RWPE1 (cell line): ENCODE results near the gene ABCA6.
"Not testable (repeated sequence)": the region's sequence is repeated elsewhere in the genome, so short reads cannot be mapped to it uniquely, and the experiment has no call there.

ENCODE experiments used
- CTCF ChIA-PET: fragments of 350-600 bp; sonication (Branson Sonifier 250); formaldehyde crosslinking; extraction: SDS; loops from one replicate; lab custom pipeline; 2021; lab: Yijun Ruan, JAX
- POLR2A ChIA-PET: fragments of 400-600 bp; formaldehyde crosslinking; extraction: SDS; loops from one replicate; lab custom pipeline; 2020; ENCODE audit warnings: antibody characterized with exemption; ENCODE audit not compliant: low non-redundant PET; lab: Yijun Ruan, JAX
- DNase-seq: peaks from one replicate; pipeline ENCODE4 v3.0.0; 2012; ENCODE audit warnings: low spot score
- H3K27ac ChIP-seq: fragments of 450-650 bp; 2 replicates; pipeline ENCODE4 v1.5.1; 2017
- TF ChIP-seq, protein P1 (sequence below): fragments of 450-650 bp; conservative IDR thresholded peaks from 2 replicates; pipeline ENCODE4 v1.5.1; 2017; ENCODE audit warnings: low read depth, mild to moderate bottlenecking

ABCA6 gene

DNA sequence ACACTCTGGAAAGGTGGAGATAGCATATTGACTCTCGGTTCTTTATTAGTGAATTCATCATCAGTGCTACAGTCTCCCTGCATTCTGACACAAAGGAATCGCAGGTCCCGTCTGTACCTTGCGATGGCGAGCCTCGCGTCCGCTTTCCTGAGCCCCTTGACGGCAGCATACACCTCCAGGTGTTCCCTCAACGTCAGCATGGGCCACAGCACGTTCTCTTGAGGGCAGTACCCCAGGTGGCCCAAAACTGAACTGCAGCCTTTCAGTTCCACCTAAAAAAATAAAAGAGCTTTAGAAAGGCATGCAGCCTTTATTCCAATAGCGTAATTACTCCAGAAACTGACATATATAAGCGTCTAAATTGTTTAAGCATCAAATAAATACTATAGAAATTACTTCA is 56.8 kb downstream of the ABCA6 start:
- DNase-seq, result peak; percentile 17
- TF ChIP-seq, protein P1, sequence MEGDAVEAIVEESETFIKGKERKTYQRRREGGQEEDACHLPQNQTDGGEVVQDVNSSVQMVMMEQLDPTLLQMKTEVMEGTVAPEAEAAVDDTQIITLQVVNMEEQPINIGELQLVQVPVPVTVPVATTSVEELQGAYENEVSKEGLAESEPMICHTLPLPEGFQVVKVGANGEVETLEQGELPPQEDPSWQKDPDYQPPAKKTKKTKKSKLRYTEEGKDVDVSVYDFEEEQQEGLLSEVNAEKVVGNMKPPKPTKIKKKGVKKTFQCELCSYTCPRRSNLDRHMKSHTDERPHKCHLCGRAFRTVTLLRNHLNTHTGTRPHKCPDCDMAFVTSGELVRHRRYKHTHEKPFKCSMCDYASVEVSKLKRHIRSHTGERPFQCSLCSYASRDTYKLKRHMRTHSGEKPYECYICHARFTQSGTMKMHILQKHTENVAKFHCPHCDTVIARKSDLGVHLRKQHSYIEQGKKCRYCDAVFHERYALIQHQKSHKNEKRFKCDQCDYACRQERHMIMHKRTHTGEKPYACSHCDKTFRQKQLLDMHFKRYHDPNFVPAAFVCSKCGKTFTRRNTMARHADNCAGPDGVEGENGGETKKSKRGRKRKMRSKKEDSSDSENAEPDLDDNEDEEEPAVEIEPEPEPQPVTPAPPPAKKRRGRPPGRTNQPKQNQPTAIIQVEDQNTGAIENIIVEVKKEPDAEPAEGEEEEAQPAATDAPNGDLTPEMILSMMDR, result peak; percentile 32
- POLR2A ChIA-PET, result no interaction called here
- H3K27ac ChIP-seq, result no peak overlapping the region
- CTCF ChIA-PET, result interaction anchor here (0.6 to 1.0 kb wide), 6 partner anchors 11 to 348 kb away, joined by 3 to 7 read pairs (median 4); no protein-coding TSS in a partner anchor

DNA sequence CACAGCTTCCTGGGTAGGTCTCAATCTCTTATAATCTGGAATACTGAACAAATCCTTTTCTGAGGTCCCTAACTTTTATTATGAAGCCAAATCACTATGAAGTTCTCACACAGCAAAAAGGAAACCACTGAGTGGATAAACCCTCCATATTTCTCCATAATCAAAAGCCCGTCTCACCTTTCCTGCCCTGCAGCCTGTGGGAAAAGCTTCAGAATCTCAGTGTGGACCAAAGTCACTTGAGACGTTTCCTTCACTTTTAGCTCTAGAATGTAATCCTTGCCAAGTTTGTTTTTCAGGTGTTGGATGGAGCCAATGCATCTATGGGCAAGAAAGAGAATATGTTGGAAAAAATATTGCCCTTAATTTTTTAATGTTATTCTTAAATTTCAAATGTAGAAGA is 59.0 kb downstream of the ABCA6 start:
- no peak for DNase-seq
- ChIA-PET POLR2A (no interaction called here), CTCF (interaction anchor here (0.6 to 0.8 kb wide), 2 partner anchors 104 to 271 kb away, joined by 3 read pairs; no protein-coding TSS in a partner anchor)
- no peak overlapping the region for H3K27ac ChIP-seq
- TF ChIP-seq, protein P1, result no peak

DNA sequence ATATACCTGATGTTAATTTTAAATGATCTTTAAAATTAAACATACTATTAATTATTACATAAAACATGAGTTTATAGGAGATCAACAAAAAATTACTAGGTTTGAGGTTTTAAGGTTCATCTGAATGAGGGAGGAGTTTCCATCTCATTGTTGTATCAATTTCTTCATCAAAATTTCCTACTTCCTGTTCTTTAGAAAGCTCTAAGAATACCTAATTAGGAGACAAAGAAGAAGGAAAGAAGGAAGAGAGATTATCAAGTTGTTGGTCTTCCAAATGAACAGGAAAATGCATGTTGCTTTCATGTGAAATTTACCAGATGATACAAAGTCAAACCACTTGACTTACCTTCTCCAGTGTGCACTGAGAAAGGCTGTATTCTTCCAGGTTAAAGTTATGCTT is 62.8 kb downstream of the ABCA6 start:
- POLR2A ChIA-PET, result no interaction called here
- no peak for DNase-seq
- TF ChIP-seq, protein P1, result no peak
- CTCF ChIA-PET, result no interaction called here
- H3K27ac ChIP-seq, result no peak overlapping the region

DNA sequence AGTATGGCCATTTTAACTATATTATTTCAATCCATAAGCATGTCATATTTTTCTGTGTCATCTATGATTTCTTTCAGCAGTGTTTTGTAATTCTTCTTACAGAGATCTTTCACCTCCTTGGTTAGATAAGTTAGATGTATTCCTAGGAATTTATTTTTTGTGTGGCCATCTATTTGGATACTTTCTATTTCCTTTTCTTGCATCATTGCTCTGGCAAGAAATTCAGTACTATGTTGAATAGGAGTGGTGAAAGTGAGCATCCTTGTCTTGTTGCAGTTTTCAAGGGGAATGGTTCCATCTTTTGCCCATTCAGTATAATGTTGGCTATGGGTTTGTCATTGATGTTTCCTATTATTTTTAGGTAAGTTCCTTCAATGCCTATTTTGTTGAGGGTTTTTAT is 65.9 kb downstream of the ABCA6 start:
- no peak for DNase-seq
- POLR2A ChIA-PET, result no interaction called here

DNA sequence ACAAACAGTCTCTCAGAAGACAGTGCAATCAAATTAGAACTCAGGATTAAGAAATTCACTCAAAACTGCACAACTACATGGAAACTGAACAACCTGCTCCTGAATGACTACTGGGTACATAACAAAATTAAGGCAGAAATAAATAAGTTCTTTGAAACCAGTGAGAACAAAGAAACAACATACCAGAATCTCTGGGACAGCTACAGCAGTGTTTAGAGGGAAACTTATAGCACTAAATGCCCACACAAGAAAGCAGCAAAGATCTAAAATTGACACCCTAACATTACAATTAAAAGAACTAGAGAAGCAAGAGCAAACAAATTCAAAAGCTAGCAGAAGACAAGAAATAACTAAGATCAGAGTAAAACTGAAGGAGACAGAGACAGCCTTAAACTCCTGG is 68.3 kb downstream of the ABCA6 start:
- CTCF ChIA-PET, POLR2A ChIA-PET, DNase-seq, H3K27ac ChIP-seq: not testable (repeated sequence)

More for the DNA sequence above, 65.9 kb downstream of the ABCA6 start:
- CTCF ChIA-PET, result no interaction called here
- no peak overlapping the region for H3K27ac ChIP-seq
- TF ChIP-seq, protein P1, result no peak

DNA sequence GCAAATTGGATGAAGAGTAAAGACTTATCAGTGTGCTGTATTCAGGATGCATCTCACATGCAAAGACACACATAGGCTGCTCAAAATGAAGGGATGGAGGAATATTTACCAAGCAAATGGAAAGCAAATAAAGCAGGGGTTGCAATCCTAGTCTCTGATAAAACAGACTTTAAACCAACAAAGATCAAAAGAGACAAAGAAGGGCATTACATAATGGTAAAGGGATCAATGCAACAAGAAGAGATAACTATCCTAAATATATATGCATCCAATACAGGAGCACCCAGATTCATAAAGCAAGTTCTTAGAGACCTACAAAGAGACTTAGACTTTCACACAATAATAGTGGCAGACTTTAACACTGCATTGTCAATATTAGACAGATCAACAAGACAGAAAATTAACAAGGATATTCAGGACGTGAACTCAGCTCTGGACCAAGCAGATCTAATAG is 68.9 kb downstream of the ABCA6 start:
- CTCF ChIA-PET, DNase-seq, H3K27ac ChIP-seq, POLR2A ChIA-PET: not testable (repeated sequence)

DNA sequence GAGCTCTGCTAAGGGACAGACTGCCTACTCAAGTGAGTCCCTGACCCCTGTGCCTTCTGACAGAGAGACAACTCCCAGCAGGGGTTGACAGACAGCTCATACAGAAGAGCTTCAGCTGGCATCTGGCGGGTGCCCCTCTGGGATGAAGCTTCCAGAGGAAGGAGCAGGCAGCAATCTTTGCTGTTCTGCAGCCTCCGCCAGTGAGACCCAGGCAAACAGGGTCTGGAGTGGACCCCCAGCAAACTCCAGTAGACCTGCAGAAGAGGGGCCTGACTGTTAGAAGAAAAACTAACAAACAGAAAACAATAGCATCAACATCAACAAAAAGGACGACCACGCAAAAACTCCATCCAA is 70.5 kb downstream of the ABCA6 start:
- POLR2A ChIA-PET, result not testable (repeated sequence)

DNA sequence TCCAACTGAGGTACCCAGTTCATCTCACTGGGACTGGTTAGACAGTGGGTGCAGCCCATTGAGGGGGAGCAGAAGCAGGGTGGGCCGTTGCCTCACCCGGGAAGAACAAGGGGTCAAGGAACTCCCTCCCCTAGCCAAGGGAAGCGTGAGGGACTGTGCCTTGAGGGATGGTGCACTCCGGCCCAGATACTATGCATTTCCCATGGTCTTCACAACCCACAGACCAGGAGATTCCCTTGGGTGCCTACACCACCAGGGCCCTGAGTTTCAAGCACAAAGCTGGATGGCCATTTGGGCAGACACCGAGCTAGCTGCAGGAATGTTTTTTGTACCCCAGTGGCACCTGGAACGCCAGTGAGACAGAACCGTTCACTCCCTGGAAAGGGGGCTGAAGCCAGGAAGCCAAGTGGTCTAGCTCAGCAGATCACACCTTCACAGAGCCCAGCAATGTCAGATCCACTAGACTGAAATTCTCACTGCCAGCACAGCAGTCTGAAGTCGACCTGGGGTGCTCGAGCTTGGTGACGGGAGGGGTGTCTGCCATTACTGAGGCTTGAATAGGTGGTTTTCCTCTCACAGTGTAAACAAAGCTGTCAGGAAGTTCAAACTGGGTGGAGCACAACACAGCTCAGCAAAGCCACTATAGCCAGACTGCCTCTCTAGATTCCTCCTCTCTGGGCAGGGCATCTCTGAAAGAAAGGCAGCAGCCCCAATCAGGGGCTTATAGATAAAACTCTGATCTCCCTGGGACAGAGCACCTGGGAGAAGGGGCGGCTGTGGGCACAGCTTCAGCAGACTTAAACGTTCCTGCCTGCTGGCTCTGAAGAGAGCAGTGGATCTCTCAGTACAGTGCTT is 71.1 kb downstream of the ABCA6 start:
- DNase-seq, CTCF ChIA-PET, POLR2A ChIA-PET, H3K27ac ChIP-seq: not testable (repeated sequence)

More for the DNA sequence above, 70.5 kb downstream of the ABCA6 start:
- H3K27ac ChIP-seq, DNase-seq, CTCF ChIA-PET: not testable (repeated sequence)
